Fibroblast of the aortic adventitia (primary cell): ENCODE measurements around the gene HCFC1. TPM values are rescaled to one million over a fixed set of nuclear protein-coding genes. Genes with fewer than 3 reads are reported as not detected.

Experiments
- DNase-seq: peaks from one replicate; pipeline ENCODE4 v3.0.0-alpha.2; 2010; ENCODE audit warnings: low read depth
- H3K4me3 ChIP-seq: 2 replicates; pipeline ENCODE4 v1.5.1; 2011; ENCODE audit warnings: low read depth, mild to moderate bottlenecking, control low read depth, low read length, moderate library complexity
- total RNA-seq: library from RNA; depleted of rRNA; stranded (reverse); fragments of >200 nt; gene quantifications from 2 replicates; pipeline ENCODE4 v1.2.3, GENCODE V29; 2012; ENCODE audit warnings: low replicate concordance
- TF ChIP-seq, protein P1 (sequence below): IDR thresholded peaks from 2 replicates; pipeline ENCODE4 v1.5.1; 2011; ENCODE audit warnings: mild to moderate bottlenecking, low read length, control low read depth, inconsistent platforms; ENCODE audit not compliant: insufficient read depth

HCFC1 gene
- total RNA-seq, 1 donor, result 34.5 TPM

GRCh38 chrX:153973127-153974002, 1.7 kb upstream of the HCFC1 start:
- TF ChIP-seq, protein P1, sequence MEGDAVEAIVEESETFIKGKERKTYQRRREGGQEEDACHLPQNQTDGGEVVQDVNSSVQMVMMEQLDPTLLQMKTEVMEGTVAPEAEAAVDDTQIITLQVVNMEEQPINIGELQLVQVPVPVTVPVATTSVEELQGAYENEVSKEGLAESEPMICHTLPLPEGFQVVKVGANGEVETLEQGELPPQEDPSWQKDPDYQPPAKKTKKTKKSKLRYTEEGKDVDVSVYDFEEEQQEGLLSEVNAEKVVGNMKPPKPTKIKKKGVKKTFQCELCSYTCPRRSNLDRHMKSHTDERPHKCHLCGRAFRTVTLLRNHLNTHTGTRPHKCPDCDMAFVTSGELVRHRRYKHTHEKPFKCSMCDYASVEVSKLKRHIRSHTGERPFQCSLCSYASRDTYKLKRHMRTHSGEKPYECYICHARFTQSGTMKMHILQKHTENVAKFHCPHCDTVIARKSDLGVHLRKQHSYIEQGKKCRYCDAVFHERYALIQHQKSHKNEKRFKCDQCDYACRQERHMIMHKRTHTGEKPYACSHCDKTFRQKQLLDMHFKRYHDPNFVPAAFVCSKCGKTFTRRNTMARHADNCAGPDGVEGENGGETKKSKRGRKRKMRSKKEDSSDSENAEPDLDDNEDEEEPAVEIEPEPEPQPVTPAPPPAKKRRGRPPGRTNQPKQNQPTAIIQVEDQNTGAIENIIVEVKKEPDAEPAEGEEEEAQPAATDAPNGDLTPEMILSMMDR, result no peak
- peak overlapping the region; percentile 88 for H3K4me3 ChIP-seq
- DNase-seq, result peak; percentile 36

GRCh38 chrX:153972368-153973126, 929 bp upstream of the HCFC1 start, which contains the start of gene TMEM187:
Gene TMEM187 (plus strand): TSS chrX:153972754. CDS start chrX:153982063, 9,309 bp downstream.
- peak within 1 kb of the TSS; percentile 88 for H3K4me3 ChIP-seq
- peak; percentile 82 for DNase-seq
- TF ChIP-seq, protein P1, result no peak

- peak; percentile 82 for DNase-seq
- peak overlapping the region; percentile 88 for H3K4me3 ChIP-seq
- TF ChIP-seq, protein P1, result no peak
These were observed 531 bp downstream of the HCFC1 start for GRCh38 chrX:153971124-153971449.

GRCh38 chrX:153970357-153971123, 1.1 kb downstream of the HCFC1 start:
- DNase-seq, result peak; percentile 75
- peak overlapping the region; percentile 88 for H3K4me3 ChIP-seq
- TF ChIP-seq, protein P1, result no peak

DNA sequence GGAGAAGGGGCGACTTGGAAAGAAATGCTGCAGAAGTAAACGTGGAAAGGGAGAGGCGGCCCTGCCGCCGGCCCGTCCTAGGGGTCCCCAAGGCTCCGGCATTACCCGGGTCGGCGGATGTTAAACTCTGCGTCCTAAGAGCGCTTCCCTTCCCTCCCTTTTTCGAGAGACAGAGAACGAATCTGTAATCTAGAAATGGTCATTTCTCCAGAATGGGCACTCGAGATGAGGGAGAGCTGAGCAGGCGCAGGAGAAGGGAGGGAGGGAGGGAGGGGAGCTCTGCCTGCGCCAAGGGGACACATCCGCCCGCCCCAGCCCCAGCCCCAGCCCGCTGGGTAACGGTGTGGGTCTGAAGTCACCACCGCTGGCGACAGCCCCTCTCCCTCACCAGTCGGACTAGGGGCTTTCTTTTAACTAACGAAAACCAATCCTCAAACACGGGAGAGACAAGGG, 1.7 kb downstream of the HCFC1 start:
- peak overlapping the region; percentile 88 for H3K4me3 ChIP-seq
- DNase-seq, result peak; percentile 35
- TF ChIP-seq, protein P1, result no peak
